Melanocyte of skin (primary cell): ENCODE data around the gene RAB3A. TPM values are rescaled to one million over a fixed set of nuclear protein-coding genes. Genes with fewer than 3 reads are reported as not detected.

Experiments
- small RNA-seq, 2 donors: library from RNA; depleted of rRNA; stranded (forward); fragments of <200 nt; gene quantifications; one replicate each; pipeline ENCODE3, GENCODE V24; 2012
- total RNA-seq, 2 donors: library from RNA; depleted of rRNA; stranded (reverse); fragments of >200 nt; gene quantifications; 2 replicates each; pipeline ENCODE4 v1.2.3, GENCODE V29; 2012

RAB3A gene, protein sequence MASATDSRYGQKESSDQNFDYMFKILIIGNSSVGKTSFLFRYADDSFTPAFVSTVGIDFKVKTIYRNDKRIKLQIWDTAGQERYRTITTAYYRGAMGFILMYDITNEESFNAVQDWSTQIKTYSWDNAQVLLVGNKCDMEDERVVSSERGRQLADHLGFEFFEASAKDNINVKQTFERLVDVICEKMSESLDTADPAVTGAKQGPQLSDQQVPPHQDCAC
- total RNA-seq = 1 to 10 TPM; 6.9 to 7.7 TPM

DNA sequence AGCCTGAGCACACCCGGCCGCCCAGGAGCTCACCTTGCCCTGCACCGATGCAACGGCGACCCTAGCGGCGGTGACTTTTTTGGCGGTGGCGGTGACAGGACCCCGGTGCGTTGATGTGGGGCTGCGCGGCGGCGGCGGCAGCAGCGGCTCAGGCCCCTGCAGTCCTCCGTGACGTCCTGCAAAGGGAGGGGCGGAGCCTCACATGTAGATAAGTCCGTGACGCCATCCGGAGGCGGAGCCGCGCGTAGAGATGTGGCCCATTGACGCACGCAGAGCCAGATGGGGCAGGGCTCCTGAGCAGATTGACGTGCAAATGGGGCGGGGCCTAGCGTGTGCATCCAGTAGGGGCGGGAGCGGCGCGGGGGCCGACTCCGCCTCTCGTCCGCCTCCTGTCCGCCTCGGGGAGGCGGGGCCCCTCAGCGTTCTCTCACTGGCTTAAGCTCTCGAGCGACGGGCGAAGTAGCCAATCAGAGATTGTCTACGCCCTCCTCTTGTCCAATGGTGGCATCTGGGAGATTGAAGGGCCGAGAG lies at the start of gene RAB3A:
RAB3A (minus strand) TSS at position 180 of the 531 bp plus-strand sequence. CDS start 1,302 bp downstream, outside the sequence.

DNA sequence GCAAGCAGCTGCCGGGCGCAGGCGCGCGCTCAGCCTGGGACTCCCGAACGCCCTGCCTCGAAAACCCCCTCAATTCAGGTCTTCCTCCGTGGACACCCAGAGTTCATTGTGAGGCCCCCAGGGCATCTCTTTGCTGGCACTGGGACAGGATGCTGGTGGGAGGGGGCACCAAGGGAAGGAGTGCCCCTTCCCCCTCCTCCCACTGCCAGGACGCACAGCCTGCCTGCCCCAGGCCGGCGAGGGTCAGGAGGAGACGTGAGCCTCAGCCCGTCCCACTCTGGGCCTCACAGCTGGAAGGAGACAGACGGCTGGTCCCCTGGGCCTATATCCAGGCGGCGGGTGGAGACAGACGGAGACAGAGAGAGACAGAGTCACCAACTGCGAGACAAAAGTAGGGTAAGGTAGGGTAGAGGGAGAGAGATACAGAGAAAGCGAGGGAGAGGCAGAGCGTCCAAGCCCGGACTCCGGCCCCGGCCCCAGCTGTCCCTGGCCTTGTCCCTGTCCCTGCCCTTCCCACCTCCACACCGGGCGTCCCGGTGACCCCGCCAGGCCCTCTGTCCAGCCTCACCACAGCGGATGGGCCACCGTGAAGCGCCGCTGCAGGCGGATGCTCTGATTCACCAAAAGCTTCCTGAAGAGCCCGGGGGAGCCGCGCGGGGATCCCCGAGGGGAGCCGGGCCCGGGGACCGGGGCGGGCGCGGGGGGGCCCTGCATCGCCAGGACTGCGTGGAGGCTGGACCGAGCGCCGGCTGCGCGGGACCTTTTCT lies 22.0 kb upstream of the RAB3A start, which contains the start of gene PDE4C:
PDE4C (minus strand) TSS at position 737 of the 767 bp plus-strand sequence; CDS start at position 714, 23 bp downstream.

DNA sequence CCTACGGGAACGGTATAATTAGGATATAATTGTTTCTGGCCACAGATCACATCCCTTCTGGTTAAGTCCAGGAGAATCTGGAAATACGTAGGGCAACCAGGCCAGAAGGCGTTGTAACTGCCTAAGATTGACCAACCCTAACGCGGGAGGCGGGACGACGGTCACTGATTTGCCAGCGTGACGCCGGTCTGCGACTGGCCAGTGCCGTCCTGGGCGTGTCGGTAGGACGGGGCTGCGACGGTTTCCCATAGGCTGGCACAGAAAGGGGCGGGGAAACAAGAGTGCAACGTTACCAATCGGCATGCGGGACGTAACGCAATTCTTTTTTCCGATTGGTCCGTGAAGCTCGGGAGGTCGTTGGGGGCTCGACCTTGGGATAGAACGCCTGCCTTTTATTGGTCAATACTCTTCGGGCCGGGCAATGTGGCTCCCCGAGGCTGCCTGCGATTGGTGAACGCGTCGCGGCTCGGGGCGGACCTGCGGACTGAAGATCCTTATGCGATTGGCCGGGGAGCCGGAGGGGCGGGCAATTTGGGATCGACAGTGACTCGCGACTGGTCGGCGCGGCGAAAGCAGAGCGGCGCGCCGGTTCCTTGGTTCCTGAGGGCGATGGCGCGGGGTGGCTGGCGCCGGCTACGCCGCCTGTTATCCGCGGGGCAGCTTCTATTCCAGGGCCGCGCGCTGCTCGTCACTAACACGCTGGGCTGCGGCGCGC lies 11.0 kb downstream of the RAB3A start, which contains the start of gene MPV17L2:
MPV17L2 (plus strand) TSS at position 546 of the 715 bp plus-strand sequence; CDS start at position 610, 64 bp downstream.

DNA sequence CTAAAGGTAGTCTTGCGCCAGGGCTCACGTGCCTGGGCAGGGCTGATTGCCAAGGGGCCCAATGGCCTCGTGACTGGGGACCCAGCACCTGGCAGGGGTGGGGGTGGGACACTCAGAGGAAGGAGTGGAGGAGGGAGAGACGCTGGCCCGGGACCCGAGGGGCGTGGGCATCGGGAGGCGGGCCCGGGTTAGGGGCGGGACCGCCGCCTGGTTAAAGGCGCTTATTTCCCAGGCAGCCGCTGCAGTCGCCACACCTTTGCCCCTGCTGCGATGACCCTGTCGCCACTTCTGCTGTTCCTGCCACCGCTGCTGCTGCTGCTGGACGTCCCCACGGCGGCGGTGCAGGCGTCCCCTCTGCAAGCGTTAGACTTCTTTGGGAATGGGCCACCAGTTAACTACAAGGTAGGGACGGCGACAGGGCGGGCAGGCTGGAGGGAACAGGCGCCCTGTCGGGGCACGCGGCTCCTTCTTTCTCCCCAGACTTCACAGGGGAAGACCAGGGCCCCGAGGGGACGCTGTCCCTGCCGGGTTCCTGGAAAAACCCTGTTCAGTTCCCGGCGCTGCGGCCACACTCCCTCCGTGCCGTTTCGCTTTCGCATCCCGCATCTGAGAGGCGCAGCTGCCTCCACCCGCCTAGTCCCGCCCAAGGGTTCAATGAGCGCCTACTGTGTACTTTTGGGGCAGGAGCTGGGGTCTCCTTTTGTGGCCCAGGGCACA lies 30.1 kb downstream of the RAB3A start, which contains the start of gene IFI30:
IFI30 (plus strand) TSS at position 242 of the 717 bp plus-strand sequence; CDS start at position 271, 29 bp downstream.

DNA sequence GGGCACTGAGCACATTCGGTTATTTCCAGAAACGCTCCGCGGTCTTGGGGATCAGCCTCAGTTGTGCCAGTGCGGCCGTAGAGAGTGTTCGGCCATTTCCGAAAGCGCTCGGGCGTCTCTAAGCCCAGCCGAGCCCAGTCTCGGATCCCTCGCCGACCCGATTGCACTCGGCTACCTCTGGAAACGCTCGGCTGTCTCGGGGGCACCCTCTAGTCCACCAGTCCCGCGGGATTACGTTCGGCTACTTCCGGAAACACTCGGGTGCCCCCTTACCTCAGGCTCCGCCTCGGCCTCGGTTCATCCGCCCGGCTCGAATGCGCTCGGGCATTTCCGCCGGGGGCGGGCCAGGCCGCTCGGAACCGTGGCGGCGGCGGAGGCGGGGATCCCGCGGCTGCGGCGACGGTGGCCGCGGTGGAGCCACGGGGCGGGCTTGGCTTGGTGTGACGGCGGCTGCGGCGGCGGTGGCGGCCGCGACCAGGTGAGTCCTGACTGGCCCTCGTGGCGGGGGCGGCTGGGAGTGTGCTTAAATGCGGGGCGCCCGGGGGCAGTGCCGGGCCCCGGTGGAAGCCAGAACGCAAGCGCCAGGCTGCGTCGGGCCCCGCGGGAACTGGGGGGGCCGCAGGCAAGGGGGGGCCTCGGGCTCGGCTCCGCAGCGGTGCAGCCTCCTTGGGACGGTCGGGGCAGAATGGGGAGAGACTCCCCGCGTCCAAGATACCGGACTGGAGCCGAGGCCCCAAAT lies 50.9 kb downstream of the RAB3A start, which contains the start of gene PIK3R2:
PIK3R2 (plus strand) TSS at position 347 of the 739 bp plus-strand sequence. CDS start 2,717 bp downstream, outside the sequence.

Small RNA genes within 50 kb of the gene (small RNA-seq; reads per million reads assigned to genes)
- gene IFI30 = 0 to 0.04 reads per million in 2 donors

Other genes with a start within 250 kb of the RAB3A start
- gene KCNN1, start 236.9 kb downstream of the RAB3A start, total RNA-seq = under 1 TPM; under 0.01 to 0.33 TPM
- 1 to 10 TPM; 8.0 to 8.6 TPM for gene ARRDC2, start 195.9 kb downstream of the RAB3A start, total RNA-seq
- gene IL12RB1, start 117.1 kb downstream of the RAB3A start, total RNA-seq = 1 to 10 TPM in 1 of 2 donors, under 1 TPM in 1; 0.69 to 2.0 TPM
- gene MAST3, start 106.3 kb downstream of the RAB3A start, total RNA-seq = 1 to 10 TPM; 3.1 to 4.0 TPM
- gene PIK3R2, start 50.9 kb downstream of the RAB3A start, total RNA-seq = 10 to 100 TPM; 19.0 to 31.7 TPM
- gene IFI30, start 30.2 kb downstream of the RAB3A start, total RNA-seq = 1 to 10 TPM; 6.7 to 9.6 TPM
- 10 to 100 TPM; 14.8 to 28.0 TPM for gene MPV17L2, start 10.8 kb downstream of the RAB3A start, total RNA-seq
- gene PDE4C, start 22.4 kb upstream of the RAB3A start, total RNA-seq = under 1 TPM in 1 of 2 donors, not detected in 1; 0.33 TPM
- gene IQCN, start 70.4 kb upstream of the RAB3A start, total RNA-seq = 1 to 10 TPM in 1 of 2 donors, under 1 TPM in 1; 0.33 to 2.8 TPM
- 100 to 1,000 TPM in 1 of 2 donors, 10 to 100 TPM in 1; 98.9 to 205 TPM for gene JUND, start 77.6 kb upstream of the RAB3A start, total RNA-seq
- gene LSM4, start 119.0 kb upstream of the RAB3A start, total RNA-seq = 100 to 1,000 TPM; 142 to 230 TPM
- 10 to 100 TPM; 17.9 to 23.3 TPM for gene PGPEP1, start 136.6 kb upstream of the RAB3A start, total RNA-seq
- gene GDF15, start 182.1 kb upstream of the RAB3A start, total RNA-seq = 100 to 1,000 TPM in 1 of 2 donors, 10 to 100 TPM in 1; 57.8 to 325 TPM
- not detected for gene LRRC25, start 193.6 kb upstream of the RAB3A start, total RNA-seq
- 10 to 100 TPM; 38.2 to 85.6 TPM for gene SSBP4, start 215.4 kb upstream of the RAB3A start, total RNA-seq
- gene ISYNA1, start 234.1 kb upstream of the RAB3A start, total RNA-seq = 10 to 100 TPM; 24.0 to 25.5 TPM